SJCRH30 (cell line): ENCODE measurements around the gene PCIF1. TPM values are rescaled to one million over a fixed set of nuclear protein-coding genes. Genes with fewer than 3 reads are reported as not detected.
A peak's percentile ranks its signal among the peaks of the same experiment; 100 is the strongest.
"Not testable (repeated sequence)": the region's sequence is repeated elsewhere in the genome, so short reads cannot be mapped to it uniquely, and the experiment has no call there.

Experiments
- DNase-seq, 2 experiments: peaks; one replicate each; pipeline ENCODE4 v3.0.0-alpha.2; 2015 to 2020
- H3K27ac ChIP-seq: fragments of 250-450 bp; sonication (Bioruptor Pico); 2 replicates; pipeline ENCODE4 v1.5.1; 2020; ENCODE audit warnings: mild to moderate bottlenecking, moderate library complexity
- H3K27me3 ChIP-seq: fragments of 250-450 bp; sonication (Bioruptor Pico); 2 replicates; pipeline ENCODE4 v1.5.1; 2020; ENCODE audit warnings: mild to moderate bottlenecking, moderate library complexity
- H3K36me3 ChIP-seq: fragments of 250-450 bp; sonication (Bioruptor Pico); 2 replicates; pipeline ENCODE4 v1.5.1; 2020; ENCODE audit warnings: mild to moderate bottlenecking, moderate library complexity
- H3K4me1 ChIP-seq: fragments of 250-450 bp; sonication (Bioruptor Pico); 2 replicates; pipeline ENCODE4 v1.5.1; 2020; ENCODE audit warnings: mild to moderate bottlenecking, moderate library complexity
- H3K4me3 ChIP-seq: fragments of 250-450 bp; sonication (Bioruptor Pico); 2 replicates; pipeline ENCODE4 v1.5.1; 2020; ENCODE audit warnings: mild to moderate bottlenecking, moderate library complexity
- H3K9me3 ChIP-seq: fragments of 250-450 bp; sonication (Bioruptor Pico); replicated peaks from 2 replicates; pipeline ENCODE4 v1.5.1; 2020; ENCODE audit warnings: mild to moderate bottlenecking, moderate library complexity
- total RNA-seq: library from RNA; depleted of rRNA; stranded (reverse); fragments of >200 nt; shearing (Covaris generic); gene quantifications from 2 replicates; pipeline ENCODE4 v1.2.3, GENCODE V29; 2014

PCIF1 gene
- total RNA-seq, 1 experiment from 2014 or later: 21.7 TPM

DNA sequence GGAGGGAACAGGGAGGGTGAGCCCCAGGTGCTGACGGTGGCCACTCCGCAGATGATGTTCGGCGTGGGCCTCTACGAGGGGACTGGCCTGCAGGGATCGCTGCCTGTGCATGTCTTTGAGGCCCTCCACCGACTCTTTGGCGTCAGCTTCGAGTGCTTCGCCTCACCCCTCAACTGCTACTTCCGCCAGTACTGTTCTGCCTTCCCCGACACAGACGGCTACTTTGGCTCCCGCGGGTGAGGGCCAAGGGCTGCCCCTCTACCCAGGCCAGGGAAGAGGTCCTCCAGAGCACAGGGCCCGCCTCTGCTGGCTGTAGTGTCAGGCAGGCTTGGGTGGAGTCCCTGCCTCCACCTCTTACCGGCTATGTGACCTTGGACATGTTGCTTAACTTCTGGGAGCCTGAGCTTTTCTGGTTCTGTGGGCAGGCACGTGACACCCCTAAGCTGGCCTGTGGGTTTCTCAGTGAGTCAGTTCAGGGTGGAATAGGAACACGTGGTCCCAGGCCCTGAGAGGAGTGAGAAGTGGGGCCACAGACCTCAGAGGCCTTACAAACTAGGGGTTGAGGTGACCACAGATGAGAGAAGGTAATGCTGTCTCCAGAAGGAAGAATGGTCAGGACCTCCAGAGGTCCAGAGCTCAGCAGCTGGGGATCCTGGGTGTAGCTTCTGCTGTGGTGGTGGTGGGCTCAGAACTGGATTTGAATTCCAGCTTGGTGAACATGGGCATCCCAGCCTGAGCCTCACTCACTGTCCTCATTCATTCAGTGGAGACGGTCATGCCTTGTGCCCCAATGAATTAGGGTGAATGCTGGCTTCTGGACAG, 11.9 kb downstream of the PCIF1 start:
- H3K27ac ChIP-seq: no peak overlapping the region
- H3K36me3 ChIP-seq: peaks cover 76% of the 10 kb centered on the region
- no peaks in the 10 kb centered on the region for H3K27me3 ChIP-seq
- DNase-seq: no peak
- H3K9me3 ChIP-seq: no peaks in the 10 kb centered on the region
- H3K4me3 ChIP-seq: no peak overlapping the region
- H3K4me1 ChIP-seq: peaks cover 11% of the 10 kb centered on the region

DNA sequence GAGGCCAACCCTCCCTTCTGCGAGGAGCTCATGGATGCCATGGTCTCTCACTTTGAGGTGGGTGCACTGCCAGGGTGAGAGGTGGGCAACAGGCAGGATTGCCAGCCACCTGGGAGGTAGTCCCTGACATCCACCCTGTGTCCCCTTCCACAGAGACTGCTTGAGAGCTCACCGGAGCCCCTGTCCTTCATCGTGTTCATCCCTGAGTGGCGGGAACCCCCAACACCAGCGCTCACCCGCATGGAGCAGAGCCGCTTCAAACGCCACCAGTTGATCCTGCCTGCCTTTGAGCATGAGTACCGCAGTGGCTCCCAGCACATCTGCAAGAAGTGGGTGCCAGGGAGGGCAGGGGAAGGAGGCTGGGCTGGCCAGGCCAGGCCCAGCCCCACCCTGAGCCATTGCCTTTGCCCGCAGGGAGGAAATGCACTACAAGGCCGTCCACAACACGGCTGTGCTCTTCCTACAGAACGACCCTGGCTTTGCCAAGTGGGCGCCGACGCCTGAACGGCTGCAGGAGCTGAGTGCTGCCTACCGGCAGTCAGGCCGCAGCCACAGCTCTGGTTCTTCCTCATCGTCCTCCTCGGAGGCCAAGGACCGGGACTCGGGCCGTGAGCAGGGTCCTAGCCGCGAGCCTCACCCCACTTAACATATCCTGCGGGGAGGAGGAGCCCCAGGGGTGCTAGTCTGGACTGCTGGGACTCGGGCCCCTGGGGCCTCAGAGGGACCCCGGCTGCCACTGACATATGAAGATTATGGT, 12.8 kb downstream of the PCIF1 start:
- no peak overlapping the region for H3K27ac ChIP-seq
- H3K4me3 ChIP-seq: no peak overlapping the region
- peaks cover 76% of the 10 kb centered on the region for H3K36me3 ChIP-seq
- H3K27me3 ChIP-seq: no peaks in the 10 kb centered on the region
- H3K4me1 ChIP-seq: peaks cover 20% of the 10 kb centered on the region
- no peaks in the 10 kb centered on the region for H3K9me3 ChIP-seq
- no peak for DNase-seq

DNA sequence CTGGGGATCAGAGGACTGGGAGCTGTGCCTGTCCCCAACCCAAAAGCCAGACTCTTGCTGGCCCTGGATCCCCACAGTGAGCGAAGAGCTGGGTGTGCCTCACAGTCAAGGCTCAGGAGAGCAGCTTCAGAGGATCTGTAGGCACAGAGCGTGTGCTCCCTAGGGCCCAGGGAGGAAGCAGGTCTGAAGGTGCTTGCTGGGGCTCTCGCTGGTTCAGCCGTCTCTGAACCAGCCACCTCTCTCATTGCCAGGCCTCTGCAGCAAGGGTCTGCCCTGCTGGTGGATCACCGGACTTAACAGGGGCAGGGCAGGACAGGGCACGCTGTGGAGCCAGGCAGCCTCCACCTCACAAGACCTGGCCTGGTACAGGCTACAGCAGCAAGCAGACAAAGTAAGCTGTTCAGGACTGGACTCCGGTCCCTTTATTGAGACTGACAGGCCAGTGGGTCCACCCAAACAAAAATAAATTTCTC, 13.8 kb downstream of the PCIF1 start:
- Histone ChIP-seq H3K27me3 (no peaks in the 10 kb centered on the region), H3K36me3 (peaks cover 78% of the 10 kb centered on the region), H3K9me3 (no peaks in the 10 kb centered on the region), H3K27ac (peak overlapping the region; percentile 1; the same call in 1 of the 2 replicates), H3K4me1 (peaks cover 20% of the 10 kb centered on the region), H3K4me3 (no peak overlapping the region)
- no peak for DNase-seq

DNA sequence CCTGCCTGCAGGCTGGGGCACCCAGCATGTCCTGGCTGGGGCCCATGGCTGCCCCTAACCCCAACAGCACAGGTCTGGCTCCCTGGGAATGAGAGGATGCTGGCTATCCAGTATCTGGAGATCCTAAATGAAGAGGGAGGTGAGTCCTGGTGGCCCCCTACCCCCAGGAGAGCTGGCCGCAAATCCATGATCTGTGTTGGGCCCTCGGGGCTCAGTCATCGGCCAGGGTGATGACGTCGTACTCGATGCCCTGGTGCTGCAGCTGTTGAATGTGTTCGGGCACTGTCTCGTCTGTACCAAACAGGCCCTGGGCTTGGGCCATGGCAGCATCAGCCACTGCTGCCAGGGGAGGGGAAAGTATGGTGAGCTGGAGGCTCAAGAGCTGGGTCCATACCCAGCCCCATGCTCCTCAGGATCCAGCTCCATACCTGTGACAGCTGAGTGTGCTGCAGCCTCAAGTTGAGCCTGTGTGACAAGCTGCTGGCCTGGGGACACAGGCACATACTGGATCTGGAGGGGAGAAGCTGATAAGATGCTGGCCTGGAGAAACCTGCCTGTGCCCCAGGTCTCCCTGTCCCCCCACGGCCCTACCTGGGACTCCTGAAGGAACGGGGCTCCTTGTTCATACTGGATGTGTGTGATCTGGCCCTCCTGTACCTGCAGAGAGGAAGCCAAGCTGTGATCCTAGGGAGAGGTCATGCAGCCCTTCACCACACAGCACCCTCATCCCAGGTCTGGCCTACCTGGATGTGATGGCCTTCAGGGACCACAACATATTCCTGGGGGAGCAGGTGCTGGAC, 14.5 kb downstream of the PCIF1 start:
- no peaks in the 10 kb centered on the region for H3K27me3 ChIP-seq
- no peaks in the 10 kb centered on the region for H3K9me3 ChIP-seq
- peaks cover 74% of the 10 kb centered on the region for H3K36me3 ChIP-seq
- H3K4me3 ChIP-seq: no peak overlapping the region
- peak overlapping the region; percentile 1; the same call in 1 of the 2 replicates for H3K27ac ChIP-seq
- H3K4me1 ChIP-seq: peaks cover 20% of the 10 kb centered on the region
- peak; percentile 60 to 65 for DNase-seq

DNA sequence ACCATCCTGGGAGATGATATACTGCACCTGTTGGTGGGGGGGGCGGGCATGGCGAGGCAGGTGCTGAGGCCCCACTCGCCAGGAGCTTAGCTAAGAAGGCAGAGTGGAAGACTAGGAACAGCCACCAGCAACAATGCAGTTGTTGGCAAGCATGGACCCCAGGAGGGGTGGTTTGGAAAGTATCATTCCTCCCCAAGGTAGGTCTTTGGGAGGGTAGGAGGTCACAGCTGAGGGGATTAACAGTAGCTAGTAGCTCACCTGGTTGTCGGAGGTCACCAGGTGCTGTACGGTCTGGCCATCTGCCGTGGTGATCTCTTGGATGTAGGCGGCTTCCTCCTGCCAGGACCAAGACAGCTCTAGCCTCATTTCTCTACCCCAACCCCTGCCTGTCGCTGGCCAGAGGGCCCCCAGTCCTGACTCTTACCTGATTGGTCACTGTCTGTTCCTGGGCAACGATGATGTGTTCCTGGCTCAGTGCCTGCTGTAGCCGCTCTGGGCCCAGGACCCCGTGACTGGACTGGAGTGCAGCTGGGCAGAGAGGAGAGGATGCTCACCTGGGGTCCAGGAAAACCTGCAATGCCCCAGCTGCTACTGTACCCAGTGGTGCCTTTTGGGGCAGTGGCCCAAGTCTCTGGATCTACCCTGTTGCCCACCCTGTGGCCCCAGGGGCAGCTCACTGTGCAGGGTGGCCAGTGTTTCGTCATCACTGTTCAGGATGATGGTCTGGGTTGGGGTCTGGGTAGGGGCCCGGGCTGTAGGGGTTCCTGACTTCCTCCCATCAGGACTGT, 15.3 kb downstream of the PCIF1 start:
- H3K4me1 ChIP-seq: peaks cover 20% of the 10 kb centered on the region
- no peak overlapping the region for H3K27ac ChIP-seq
- peaks cover 68% of the 10 kb centered on the region for H3K36me3 ChIP-seq
- no peaks in the 10 kb centered on the region for H3K9me3 ChIP-seq
- no peaks in the 10 kb centered on the region for H3K27me3 ChIP-seq
- DNase-seq: no peak
- no peak overlapping the region for H3K4me3 ChIP-seq

DNA sequence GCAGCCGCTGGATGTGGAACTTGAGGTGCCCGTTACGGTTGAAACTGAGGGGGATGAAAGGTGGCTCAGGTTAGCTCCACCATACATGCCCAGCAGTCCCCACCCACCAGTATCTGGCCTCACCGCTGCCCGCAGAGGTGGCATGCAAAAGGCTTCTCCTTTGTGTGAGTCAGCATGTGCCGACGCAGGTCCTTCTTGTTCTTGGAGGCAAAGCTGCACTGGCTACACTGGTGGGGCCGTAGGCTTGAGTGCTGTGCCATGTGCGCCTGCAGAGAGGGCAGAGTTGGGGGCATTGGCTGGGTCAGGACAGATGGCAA, 15.8 kb downstream of the PCIF1 start:
- H3K36me3 ChIP-seq: peaks cover 63% of the 10 kb centered on the region

DNA sequence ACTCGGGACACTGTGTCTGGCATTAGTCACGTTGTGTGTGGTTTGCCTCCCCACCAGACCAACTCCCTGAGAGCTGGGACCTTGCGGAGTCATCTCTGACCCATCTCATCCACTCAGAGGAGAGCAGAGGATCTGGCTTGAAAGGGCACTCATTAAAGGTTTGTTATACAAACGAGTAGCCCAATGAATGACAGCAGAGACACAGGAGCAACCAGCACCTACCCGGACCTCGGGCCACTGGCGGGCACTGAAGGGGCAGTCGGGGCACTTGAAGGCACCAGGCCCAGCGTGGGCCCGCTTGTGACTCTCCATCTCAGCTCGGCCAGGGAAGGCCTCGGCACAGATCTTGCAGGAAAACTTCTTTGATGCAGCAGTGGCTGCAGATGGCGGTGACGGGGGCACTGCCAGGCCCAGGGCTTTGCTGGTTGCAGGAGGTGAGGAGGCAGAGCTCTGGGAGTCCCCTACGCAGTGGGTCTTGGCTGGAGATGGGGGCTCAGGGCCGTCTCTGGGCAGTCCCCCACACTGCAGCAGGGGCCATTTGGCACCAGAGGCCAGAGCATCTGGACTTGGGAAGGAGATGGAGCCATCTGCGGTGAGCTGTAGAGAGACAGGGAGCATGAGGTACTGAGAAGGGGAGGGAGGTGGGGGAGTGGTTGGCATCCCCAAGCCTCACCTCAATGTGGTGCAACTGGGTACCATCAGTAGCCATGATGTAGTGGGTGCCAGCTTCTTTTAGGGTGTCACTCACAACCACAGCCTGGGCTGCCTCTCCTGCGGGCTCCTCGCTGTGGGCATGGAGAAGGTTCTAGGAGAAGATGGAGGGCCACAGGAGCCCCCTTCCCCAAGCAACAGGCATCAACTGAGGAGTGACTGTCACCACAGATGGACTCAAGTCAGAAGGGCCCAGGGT, 17.7 kb downstream of the PCIF1 start:
- Histone ChIP-seq H3K27ac (peak overlapping the region; percentile 53), H3K4me3 (no peak overlapping the region), H3K36me3 (peaks cover 53% of the 10 kb centered on the region), H3K9me3 (no peaks in the 10 kb centered on the region), H3K27me3 (no peaks in the 10 kb centered on the region), H3K4me1 (peaks cover 20% of the 10 kb centered on the region)
- DNase-seq: no peak

More for the DNA sequence above, 15.8 kb downstream of the PCIF1 start:
- H3K27ac ChIP-seq: no peak overlapping the region
- no peak overlapping the region for H3K4me3 ChIP-seq
- H3K9me3 ChIP-seq: no peaks in the 10 kb centered on the region
- no peak for DNase-seq
- peaks cover 20% of the 10 kb centered on the region for H3K4me1 ChIP-seq
- no peaks in the 10 kb centered on the region for H3K27me3 ChIP-seq

DNA sequence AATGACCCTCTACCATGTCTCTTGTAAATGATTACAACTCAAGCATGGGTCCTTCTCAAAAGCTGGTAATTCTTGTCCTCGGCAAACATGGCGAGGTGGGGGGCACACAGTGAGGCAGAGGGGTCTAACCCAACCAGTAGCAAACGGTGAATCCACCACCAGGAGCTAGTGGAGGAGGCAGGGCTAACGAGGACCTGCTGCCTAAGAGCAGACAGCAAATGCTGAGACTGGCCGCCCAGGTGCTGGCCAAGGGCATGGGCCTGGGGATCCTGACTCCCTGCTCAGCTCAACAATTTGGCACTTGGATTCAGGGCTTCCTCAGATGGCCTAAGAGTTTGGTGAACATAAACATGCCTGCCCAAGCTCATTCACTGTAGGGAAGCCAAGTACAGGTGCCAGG, 18.4 kb downstream of the PCIF1 start:
- H3K4me1 ChIP-seq: peaks cover 20% of the 10 kb centered on the region

DNA sequence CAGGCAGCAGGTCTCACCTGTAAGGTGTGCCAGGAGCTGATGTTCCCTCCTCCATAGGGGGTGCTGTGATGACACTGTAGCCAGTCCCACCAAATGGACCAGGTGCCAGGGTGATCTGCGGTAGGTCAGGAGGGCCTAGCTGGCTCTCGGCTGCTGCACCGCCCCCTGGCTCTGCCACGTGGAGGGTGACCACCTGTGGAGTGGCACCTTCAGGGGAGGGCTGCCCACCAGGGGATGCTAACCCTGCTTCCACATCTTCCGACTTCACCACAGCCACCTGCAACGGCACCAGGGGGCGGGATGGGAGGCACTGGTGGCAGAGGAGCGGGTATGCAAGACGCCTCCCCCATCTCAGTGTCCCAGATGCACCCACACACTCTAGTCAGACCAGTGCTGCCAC, 19.2 kb downstream of the PCIF1 start:
- Histone ChIP-seq H3K27ac (no peak overlapping the region), H3K36me3 (peaks cover 50% of the 10 kb centered on the region), H3K27me3 (no peaks in the 10 kb centered on the region), H3K4me3 (no peak overlapping the region), H3K9me3 (no peaks in the 10 kb centered on the region), H3K4me1 (peaks cover 18% of the 10 kb centered on the region)
- DNase-seq: no peak

More for the DNA sequence above, 18.4 kb downstream of the PCIF1 start:
- DNase-seq: no peak
- H3K27me3 ChIP-seq: no peaks in the 10 kb centered on the region
- H3K9me3 ChIP-seq: no peaks in the 10 kb centered on the region
- H3K36me3 ChIP-seq: peaks cover 51% of the 10 kb centered on the region
- no peak overlapping the region for H3K27ac ChIP-seq
- H3K4me3 ChIP-seq: no peak overlapping the region

DNA sequence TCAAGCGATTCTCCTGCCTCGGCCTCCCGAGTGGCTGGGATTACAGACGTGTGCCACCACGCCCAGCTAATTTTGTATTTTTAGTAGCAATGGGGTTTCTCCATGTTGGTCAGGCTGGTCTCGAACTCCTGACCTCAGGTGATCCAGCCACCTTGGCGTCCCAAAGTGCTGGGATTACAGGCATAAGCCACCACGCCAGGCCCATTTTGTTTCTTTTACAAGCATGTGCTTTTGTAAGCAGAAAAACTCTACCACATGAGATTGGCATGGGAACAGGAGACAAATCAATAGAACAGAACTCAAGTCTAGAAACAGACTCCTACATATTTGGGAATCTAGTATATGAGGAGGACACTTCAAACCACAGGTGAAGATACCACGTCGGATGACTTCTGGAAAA, 21.8 kb downstream of the PCIF1 start:
- H3K27me3 ChIP-seq, H3K9me3 ChIP-seq, H3K27ac ChIP-seq, DNase-seq, H3K4me1 ChIP-seq, H3K4me3 ChIP-seq: not testable (repeated sequence)
- H3K36me3 ChIP-seq: peaks cover 55% of the 10 kb centered on the region

DNA sequence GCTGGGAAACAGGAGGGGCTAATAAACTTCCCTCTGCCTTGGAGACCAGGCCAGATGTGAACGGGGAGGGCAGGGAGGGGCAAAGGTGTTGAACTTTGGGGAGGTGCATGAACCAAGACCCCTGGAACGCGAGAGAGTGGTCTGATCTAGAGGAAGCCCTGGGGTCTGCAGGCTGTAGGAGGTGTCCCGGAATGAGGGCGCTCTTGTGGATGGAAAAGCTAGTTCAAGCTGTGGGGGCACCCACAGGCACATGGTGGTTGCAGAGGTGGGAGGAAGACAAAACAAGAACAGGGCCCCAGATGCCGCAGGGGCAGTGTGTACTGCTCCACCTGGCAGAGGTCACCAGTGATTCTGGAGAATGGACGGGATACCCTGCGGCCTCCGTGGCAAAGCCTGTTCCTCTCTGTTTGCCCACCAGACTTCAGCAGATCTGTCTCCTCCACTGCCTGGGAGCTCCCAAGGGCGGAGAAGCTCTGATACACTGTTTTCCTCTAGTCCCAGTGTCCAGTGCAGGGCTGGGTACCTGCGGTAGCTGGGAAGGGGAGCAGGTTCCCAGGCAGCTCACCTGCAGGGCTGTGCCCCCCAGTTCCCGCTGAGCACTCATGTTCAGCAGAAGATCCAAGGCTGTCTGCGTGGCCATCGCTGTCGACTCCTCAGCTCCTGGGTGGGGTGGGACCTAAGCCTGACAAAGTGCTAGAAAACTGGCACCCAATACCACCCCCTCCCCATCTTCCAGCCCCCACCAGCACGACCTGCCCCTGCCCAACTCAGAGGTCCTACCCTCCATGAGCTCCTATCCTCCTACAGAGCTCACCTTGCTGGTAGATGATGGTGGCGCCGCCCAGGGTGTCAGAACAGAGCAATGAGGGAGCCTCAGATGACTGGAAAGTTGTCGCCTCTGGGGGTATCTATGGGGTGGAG, 22.8 kb downstream of the PCIF1 start:
- no peak overlapping the region for H3K4me3 ChIP-seq
- peaks cover 51% of the 10 kb centered on the region for H3K36me3 ChIP-seq
- H3K27me3 ChIP-seq: no peaks in the 10 kb centered on the region
- no peak overlapping the region for H3K27ac ChIP-seq
- no peak for DNase-seq
- H3K4me1 ChIP-seq: no peaks in the 10 kb centered on the region; the same call in 1 of the 2 replicates
- no peaks in the 10 kb centered on the region for H3K9me3 ChIP-seq

DNA sequence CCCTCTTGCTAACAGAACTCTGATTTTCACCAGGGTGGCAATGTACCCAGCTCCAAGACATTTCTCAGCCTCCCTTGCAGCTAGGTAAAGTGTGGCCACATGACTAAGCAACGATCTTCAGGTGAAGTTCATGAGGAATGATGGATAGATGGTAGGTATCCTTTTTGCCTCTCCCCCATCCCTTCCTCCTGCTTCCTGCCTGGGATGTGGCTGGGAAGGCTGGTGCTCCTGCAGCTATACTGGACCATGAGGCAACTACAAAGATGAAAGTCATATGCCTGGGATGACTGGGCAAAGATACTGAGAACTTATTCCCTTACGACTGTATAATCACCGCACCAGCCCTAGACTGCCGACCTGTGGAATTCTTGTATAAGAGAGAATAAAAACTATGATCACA, 24.1 kb downstream of the PCIF1 start:
- no peaks in the 10 kb centered on the region for H3K27me3 ChIP-seq
- no peaks in the 10 kb centered on the region for H3K4me1 ChIP-seq
- no peak overlapping the region for H3K27ac ChIP-seq
- no peak for DNase-seq
- H3K9me3 ChIP-seq: no peaks in the 10 kb centered on the region
- H3K36me3 ChIP-seq: peaks cover 45% of the 10 kb centered on the region
- H3K4me3 ChIP-seq: no peak overlapping the region
